Activated CD4-positive, alpha-beta T cell treated with anti-CD3 and anti-CD28 coated beads, Interleukin-10, Interleukin-2, amounts not matched to agents 100 ng/mL and 50 ng/mL, durations not matched to agents 16 hours and 8 hours (primary cell): Measurements from ENCODE around the gene UXS1.
A peak's percentile ranks its signal among the peaks of the same experiment; 100 is the strongest.

ENCODE experiments used
- DNase-seq: peaks from one replicate; pipeline ENCODE4 v3.0.0-alpha.2; 2020

UXS1 gene

DNA sequence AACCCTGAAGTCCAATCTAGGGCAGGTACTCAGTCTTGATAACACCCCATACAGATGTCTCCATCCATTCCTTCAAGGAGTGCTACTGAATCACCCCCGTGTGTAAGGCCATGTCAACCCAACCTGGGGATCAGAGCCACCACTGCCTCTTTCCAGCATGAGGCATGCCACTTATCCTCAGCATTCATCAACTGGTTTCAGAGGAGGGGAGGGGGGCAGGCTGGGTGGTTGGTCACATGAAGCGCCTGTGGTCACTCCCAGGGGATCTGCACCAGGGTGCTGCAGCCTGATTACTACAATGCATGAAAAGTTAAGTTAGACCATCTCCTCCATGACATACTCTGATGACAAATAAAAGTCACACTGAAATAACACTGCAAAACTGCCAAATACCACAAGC is 65.0 kb downstream of the UXS1 start:
- no peak for DNase-seq

GRCh38 chr2:106127776-106128268 is 66.3 kb downstream of the UXS1 start:
- no peak for DNase-seq

DNA sequence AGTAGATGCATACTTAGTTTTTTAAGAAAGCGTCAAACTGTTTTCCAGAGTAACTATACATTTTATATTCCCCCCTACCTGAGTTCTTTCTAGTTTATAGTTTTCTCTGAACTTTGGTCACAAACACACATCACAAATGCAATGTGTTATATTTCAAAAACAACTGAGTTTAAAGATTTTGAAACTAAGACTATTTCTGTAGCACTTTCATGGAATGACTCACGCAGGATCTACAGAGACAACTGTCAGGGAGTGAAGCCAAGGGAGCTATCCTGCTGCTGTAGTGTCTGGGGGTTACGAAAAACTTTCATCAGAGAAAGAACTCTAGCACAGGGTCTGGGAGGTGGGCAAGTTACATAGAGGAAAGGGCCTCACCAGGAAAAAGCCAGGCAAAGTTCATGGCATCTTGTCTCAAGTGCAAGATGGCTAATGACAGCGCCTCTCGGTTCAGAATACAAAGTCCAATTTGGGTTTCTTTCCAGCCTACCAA is 66.8 kb downstream of the UXS1 start:
- peak; percentile 48 for DNase-seq

DNA sequence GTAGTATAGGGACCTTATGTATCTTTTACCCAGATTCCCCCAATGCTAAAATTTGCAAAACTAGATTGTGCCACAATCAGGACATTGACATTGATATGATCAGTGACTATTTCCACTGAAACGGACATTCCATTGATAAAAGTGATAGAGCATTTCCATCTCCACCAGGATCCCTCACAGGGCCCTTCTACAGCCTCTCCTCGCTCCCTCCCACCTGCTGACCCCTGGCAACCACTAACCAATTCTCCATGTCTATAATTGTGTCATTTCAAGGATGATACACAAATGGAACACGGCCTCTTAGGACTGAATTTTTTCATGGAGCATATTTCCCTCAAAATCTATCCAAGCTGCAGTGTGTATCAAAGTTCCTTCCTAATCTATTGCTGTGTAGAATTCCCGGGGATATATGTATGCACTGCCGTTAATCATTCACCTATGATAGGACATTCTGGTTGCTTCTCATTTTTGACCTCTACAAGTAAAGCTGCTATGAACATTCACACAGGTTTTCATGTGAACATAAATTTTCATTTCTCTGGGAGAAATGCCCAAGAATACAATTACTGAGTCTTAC is 67.3 kb downstream of the UXS1 start:
- no peak for DNase-seq

- DNase-seq, result no peak
These were observed 67.8 kb downstream of the UXS1 start for GRCh38 chr2:106126295-106126694.

GRCh38 chr2:106124905-106125549 is 69.1 kb downstream of the UXS1 start:
- no peak for DNase-seq

DNA sequence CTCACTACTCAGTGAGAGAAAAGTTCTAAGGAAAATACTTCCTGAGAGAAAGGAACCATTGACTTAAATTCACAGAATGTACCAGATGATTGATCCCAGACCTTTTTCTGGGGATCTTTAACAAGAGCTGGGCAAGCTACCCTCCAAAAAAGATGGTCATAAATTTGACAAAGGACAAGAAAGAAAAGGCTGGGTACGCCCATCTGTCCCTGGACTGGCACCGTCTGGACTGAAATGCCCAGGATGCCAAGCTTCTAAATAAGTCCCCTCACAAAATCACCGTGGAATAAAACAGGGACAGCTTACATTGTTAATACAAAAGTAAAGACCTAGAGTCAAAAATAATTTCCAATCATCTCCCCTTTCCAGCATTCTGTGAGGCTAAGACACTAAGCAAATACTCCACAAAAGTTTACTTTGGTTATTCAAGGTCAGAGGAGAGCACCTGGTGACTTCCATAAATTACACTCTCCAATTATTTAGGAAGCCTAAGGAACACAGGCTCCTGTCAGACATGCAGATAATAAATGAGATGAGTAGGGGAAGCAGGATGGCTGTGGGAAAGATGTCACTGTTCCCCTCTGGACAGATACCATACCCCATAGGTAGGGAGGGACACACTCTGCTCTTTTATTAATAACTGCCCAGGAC is 69.9 kb downstream of the UXS1 start:
- no peak for DNase-seq

DNA sequence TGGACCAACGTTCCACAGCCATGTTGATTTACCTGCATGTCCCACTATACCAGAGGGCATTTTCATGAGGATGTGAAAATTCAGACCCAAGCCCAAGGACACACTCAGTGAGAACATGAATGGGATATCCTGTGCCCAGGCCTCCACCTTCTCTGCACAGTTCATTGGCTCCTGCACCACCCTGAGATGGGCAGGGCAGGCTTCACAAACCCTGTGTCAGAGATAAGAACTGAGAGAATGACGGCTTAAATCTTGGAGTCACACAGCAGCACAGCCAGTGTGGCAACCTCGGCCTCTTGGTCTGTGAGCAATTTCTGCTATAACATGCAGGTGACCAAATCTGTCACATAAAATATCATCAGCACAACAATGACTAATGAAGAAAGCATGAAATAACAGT is 71.9 kb downstream of the UXS1 start:
- DNase-seq, result no peak

- DNase-seq, result no peak
These were observed 73.7 kb downstream of the UXS1 start for GRCh38 chr2:106120432-106120831.

GRCh38 chr2:106119074-106119473 is 75.0 kb downstream of the UXS1 start:
- no peak for DNase-seq

DNA sequence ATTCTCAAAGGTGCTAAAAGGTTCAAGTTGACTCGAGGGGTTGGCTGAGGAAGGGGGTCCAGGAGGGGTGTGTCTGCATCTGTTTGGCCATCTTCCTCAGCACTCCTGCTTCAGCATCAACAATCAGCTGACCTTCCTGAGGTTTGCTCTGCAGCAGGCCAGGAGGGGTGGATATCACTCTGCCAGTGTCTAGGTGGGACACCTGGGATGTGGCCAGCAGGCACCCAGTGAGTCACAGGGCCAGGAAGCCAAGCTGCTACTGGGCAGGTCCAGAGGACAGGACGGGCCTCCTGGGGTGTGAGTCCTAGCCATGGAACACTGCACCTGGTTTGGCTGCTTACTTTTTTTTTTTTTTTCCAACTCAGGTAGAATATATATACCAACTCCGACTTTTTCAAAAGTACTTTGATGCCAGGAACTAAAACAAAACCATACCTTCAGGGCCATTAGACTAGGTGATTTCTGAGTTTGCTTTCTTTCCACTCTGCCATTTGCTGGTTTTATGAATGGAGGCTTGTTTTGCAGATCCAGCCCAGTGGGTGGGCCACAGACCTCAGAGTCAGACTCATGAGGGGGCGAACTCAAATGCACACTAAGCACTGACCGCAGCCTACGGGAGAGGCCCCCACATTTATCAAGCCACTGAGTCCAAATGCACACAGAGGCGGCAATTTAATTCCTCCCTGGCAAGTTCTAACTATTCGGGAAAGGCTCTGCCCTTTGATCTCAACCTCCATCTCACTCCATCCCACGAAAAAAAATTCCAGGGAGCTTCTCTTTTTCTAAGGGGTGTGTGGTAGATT is 76.0 kb downstream of the UXS1 start:
- no peak for DNase-seq

GRCh38 chr2:106117347-106117746 is 76.8 kb downstream of the UXS1 start:
- no peak for DNase-seq

DNA sequence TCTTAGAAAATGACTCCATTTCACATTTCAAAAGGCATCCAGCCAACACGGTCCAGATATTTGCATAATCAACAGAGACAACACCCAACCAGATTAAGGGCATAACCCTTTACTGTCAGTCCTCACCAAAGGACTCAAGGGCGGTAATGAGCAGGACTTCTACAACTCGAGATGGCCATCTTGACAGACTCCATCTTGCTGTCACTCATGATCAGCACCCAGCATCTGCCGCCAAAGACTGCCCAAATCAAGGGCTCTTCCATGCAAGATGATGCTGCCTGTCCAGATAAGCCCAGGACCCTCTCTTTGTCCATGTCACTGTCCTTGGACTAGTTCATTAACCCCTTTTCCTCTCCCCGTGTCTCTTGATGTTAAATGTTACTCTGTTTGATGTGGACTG is 77.9 kb downstream of the UXS1 start:
- no peak for DNase-seq

GRCh38 chr2:106115665-106116064 is 78.4 kb downstream of the UXS1 start:
- no peak for DNase-seq

DNA sequence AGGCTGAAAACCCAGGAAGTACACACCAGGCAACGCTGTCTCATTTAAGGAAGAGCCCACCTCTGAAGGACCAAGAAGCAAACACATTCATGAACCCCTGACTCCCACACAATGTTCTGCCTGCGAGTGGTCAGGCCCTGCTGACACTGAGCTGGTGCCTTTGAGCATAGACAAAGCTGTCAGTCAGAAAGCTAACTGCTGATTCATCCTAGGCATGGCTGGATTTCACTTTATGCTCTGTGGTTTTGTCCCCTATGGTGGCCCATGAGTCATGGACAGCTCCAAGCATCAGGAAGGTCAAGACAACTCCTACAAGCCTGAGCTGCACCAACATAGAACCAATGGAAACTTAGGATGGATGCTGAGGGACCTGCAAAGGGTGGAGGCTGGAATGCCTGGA is 78.9 kb downstream of the UXS1 start:
- peak; percentile 36 for DNase-seq

- DNase-seq, result no peak
These were observed 79.9 kb downstream of the UXS1 start for GRCh38 chr2:106114166-106114565.

GRCh38 chr2:106113361-106113966 is 80.6 kb downstream of the UXS1 start:
- DNase-seq, result no peak

GRCh38 chr2:106111882-106112571 is 82.1 kb downstream of the UXS1 start:
- DNase-seq, result no peak

- DNase-seq, result no peak
These were observed 84.3 kb downstream of the UXS1 start for GRCh38 chr2:106109675-106110424.

DNA sequence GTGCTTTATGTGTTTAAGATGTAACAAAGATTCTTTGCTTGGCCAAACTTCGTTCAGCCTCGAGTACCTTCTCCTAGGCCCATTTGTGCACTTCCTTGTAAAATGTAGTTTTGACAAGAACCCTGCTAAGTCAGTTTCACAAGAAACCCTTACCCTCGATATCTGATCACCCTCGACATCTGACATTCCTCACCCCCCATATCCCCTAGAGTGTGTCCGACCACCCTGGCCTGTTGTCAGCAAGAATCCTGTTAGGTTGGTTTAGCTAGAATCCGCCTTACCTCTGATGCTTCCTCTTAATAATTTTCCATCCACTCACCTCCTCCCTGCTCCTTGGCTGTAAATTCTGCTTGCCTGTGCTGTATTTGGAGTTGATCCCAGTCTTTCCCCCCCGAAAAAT is 85.3 kb downstream of the UXS1 start:
- DNase-seq, result no peak

- DNase-seq, result no peak
These were observed 85.8 kb downstream of the UXS1 start for GRCh38 chr2:106108351-106108750.
